Natural killer cell treated with Interleukin-12 subunit alpha and Interleukin-12 subunit beta and Interleukin-15 and Interleukin-18, amount 100 ng/mL, for 72 hours (primary cell): ENCODE measurements around the gene ANGEL1. TPM values are rescaled to one million over a fixed set of nuclear protein-coding genes. Genes with fewer than 3 reads are reported as not detected.
A peak's percentile ranks its signal among the peaks of the same experiment; 100 is the strongest.

Experiments used
- ATAC-seq, 2 donors: fragments of 150-1000 bp; cut with Tn5 transposase in 1 of 2; sonication (Bioruptor Pico), chemical (Tn5 transposase) in 1 of 2; 2 replicates each; pipeline ENCODE4 v1.10.0; 2021
- DNase-seq: peaks from one replicate; pipeline ENCODE4 v3.0.0; 2022; ENCODE audit warnings: low spot score
- H3K27ac Mint-ChIP-seq, 2 donors: 1 replicate in 1 of 2; 2 replicates in 1 of 2; pipeline ENCODE4 v1.8.0; 2022; ENCODE audit warnings: mixed read lengths in 2 of 2, mild to moderate bottlenecking in 1 of 2, moderate library complexity in 1 of 2
- H3K27me3 Mint-ChIP-seq, 2 donors: 1 replicate in 1 of 2; 2 replicates in 1 of 2; pipeline ENCODE4 v1.8.0; 2022; ENCODE audit warnings: mixed read lengths in 2 of 2
- H3K36me3 Mint-ChIP-seq: one replicate; pipeline ENCODE4 v1.8.0; 2022; ENCODE audit warnings: mixed read lengths
- H3K4me1 Mint-ChIP-seq, 2 donors: 1 replicate in 1 of 2; 2 replicates in 1 of 2; pipeline ENCODE4 v1.8.0; 2022; ENCODE audit warnings: low read depth in 2 of 2, mixed read lengths in 2 of 2, mild to moderate bottlenecking in 1 of 2
- H3K4me3 Mint-ChIP-seq: one replicate; pipeline ENCODE4 v1.8.0; 2022; ENCODE audit warnings: mixed read lengths
- H3K9me3 Mint-ChIP-seq: 2 replicates; pipeline ENCODE4 v1.8.0; 2022; ENCODE audit warnings: mixed read lengths
- total RNA-seq, 2 donors: library from RNA; stranded (reverse); gene quantifications; one replicate each; pipeline ENCODE4 v1.2.3, GENCODE V29; 2022

Gene ANGEL1
- total RNA-seq, 2 donors from 2014 or later, result 11.7 to 14.6 TPM

DNA sequence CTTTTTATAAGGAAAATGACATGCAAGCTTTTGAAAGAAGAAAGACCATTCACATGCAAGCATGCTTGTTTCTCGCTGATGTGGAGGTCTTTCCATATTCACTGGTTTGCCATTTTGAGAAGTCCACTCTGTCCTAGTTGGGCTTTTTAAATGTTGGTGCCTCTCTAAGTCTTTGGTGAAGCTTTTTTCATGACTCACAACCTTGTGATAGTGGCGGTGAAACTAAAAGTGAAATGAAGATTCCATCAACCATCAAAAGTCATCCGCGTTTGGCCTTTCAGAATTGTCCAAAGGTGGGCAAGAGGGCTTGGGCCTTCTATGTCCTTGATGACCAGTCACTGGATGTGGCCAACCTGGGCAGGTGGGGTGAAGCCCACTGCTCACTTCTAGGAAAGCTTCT, 17.9 kb upstream of the ANGEL1 start:
- no peaks in the 10 kb centered on the region for H3K9me3 Mint-ChIP-seq
- no peaks in the 10 kb centered on the region for H3K36me3 Mint-ChIP-seq
- no peak for ATAC-seq
- H3K27me3 Mint-ChIP-seq, result peaks cover 0 to 14% of the 10 kb centered on the region in 2 donors
- no peak overlapping the region for H3K4me3 Mint-ChIP-seq
- no peaks in the 10 kb centered on the region for H3K4me1 Mint-ChIP-seq
- no peak overlapping the region for H3K27ac Mint-ChIP-seq
- no peak for DNase-seq

DNA sequence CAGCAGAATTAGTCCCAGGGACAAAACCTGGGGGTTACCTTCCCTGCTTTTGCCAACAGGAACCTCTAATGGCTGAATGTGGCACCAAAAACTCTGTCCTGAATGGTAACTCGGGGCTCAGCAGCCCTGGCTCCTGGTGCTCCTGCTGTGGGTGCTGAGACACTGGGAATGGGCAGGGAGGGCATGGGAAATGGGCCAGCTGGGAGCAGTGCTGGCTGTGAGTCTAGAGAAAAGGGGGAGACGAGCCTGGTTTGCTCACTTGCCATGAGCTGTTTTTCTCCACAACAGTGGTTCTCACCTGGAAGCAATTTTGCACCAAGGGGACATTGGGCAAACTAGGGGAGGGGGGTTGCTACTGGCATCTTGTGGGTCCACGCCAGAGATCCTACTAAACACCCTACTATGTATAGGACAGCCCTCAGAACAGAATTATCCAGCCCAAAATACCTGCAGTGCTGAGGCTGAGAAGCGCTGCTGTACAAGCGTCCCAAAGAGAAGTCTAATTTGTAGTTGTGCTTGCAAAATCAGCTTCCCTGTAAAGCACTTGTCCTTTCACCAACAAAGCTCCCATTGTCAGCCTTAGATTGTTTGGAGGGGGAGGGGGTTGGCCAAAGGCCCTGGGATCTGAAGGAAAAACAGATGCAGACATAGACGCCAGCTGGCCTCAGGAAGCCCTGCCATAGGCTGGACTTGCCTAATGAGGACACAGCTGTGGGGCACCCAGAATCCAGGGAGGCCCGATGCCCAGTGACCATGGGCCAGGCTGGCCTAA, 17.2 kb upstream of the ANGEL1 start:
- no peak overlapping the region for H3K27ac Mint-ChIP-seq
- H3K4me3 Mint-ChIP-seq, result no peak overlapping the region
- no peaks in the 10 kb centered on the region for H3K9me3 Mint-ChIP-seq

DNA sequence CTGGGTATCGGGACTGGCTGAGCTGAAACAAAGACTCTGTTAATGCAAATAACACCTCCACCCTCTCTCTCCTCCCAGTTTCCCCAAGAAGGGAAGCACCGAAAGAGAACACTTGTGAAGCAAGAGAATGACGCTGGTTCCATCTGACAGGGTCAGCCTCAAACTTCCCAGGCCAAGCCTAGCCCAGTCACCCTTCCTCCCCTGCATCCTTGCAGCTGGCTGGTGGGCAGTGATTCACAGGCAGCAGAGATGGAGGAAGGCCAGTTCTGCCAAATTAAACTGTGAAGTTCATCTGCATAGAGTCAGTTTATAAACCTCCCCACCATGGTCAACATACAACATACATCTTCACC, 16.3 kb upstream of the ANGEL1 start:
- Mint-ChIP-seq H3K27me3 (peaks cover 10 to 20% of the 10 kb centered on the region in 2 donors), H3K4me1 (no peaks in the 10 kb centered on the region), H3K36me3 (no peaks in the 10 kb centered on the region), H3K9me3 (no peaks in the 10 kb centered on the region), H3K27ac (no peak overlapping the region), H3K4me3 (no peak overlapping the region)
- no peak for ATAC-seq
- DNase-seq, result no peak

More for the DNA sequence above, 17.2 kb upstream of the ANGEL1 start:
- DNase-seq, result no peak
- H3K4me1 Mint-ChIP-seq, result no peaks in the 10 kb centered on the region
- no peaks in the 10 kb centered on the region for H3K36me3 Mint-ChIP-seq
- peaks cover 6 to 18% of the 10 kb centered on the region in 2 donors for H3K27me3 Mint-ChIP-seq
- ATAC-seq, result no peak

DNA sequence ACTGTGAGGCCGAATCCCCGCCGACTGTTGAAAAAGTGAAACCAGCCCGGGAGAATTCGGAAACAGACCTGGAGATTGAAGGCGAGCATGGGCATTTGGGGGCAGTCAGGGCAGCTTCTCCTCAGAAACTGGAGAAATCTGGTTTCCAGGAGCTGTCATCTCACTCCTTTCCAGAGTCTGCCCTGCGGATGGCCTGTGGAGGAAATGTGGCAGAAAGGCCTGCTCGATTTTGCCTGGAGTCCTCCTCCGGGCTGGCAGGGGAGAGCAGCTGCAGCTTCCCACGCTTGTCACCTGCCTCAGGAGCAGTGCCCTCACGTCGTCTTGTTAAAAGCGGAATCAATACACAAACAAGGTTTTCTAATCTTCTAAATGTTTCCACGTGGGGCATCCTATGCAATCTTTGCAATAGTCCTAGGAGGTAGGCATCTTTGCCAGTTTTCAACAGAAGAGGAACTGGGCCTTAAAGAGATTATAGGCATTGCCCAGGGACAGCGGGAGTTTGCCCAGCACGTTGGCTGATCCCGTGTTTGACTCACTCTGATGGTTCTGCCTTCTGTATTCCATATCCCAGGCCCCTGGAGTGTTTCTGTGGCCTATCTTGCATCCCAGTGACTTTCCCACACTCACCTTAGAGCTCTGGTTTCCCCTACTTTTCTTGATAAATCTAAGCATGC, 15.8 kb upstream of the ANGEL1 start:
- Mint-ChIP-seq H3K4me3 (no peak overlapping the region), H3K27ac (no peak overlapping the region), H3K36me3 (no peaks in the 10 kb centered on the region), H3K27me3 (peaks cover 10 to 18% of the 10 kb centered on the region in 2 donors), H3K9me3 (no peaks in the 10 kb centered on the region), H3K4me1 (no peaks in the 10 kb centered on the region)
- DNase-seq (no peak), ATAC-seq (no peak)

DNA sequence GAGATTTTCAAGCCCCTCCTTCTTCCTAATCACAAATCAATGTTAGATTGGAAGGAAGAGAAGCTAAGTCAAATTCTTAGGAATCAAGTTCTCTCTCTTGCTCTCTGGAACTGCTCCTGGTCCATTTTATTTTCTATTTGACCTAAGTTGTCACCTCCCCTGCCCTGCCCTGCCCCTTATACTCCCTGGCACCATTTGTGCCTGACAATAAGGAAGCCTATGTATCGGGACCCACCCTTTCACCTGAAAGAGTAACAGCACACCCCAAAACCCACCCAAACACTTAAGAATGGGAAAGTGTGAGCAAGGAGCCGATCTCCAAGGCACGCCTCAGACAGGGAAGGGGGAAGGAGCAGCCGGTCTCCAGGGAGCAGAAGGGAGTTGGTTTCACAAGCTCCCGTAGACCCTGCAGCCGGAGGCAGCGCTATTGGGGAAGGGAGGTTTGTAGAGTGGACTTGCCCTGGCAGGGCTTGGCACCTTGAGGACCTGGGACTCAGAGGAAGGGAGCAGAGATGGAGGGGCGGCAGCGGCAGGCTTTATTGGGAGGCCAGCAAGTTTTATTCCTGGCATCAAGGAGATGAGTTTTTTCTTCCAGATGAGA, 15.1 kb upstream of the ANGEL1 start:
- Mint-ChIP-seq H3K4me1 (no peaks in the 10 kb centered on the region), H3K36me3 (no peaks in the 10 kb centered on the region), H3K9me3 (no peaks in the 10 kb centered on the region), H3K27me3 (peaks cover 16% of the 10 kb centered on the region in 2 donors), H3K4me3 (no peak overlapping the region), H3K27ac (no peak overlapping the region)
- ATAC-seq (no peak), DNase-seq (no peak)

DNA sequence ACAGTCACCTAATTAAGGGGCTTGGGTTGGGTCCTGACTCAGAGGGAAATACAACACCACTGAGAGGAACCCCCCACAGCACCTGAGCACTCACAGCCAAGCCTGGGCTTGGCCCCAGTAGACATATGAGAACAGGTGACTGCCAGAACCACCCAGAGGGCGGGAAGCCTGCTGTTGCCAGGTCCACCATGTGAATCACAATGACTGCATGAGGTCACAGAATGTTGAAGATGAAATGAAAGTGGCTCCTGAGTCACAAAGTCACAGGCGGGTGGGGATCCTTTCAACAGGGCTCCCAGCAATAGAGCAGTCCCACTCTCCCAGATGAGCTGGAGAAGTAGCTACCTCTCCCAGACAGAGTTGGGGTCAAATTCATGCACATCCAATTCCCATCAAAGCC, 13.4 kb upstream of the ANGEL1 start, which contains the start of gene LRRC74A:
TSS of gene LRRC74A (plus strand) at position 287 of the 400 bp plus-strand sequence. CDS start 290 bp downstream, outside the sequence.
- H3K27ac Mint-ChIP-seq, result no peak within 1 kb of the TSS
- H3K36me3 Mint-ChIP-seq, result no peaks in the 10 kb centered on the region
- ATAC-seq, result no peak
- no peak for DNase-seq
- H3K4me1 Mint-ChIP-seq, result no peaks in the 10 kb centered on the region
- no peak within 1 kb of the TSS for H3K4me3 Mint-ChIP-seq
- H3K9me3 Mint-ChIP-seq, result no peaks in the 10 kb centered on the region
- H3K27me3 Mint-ChIP-seq, result peaks cover 16 to 18% of the 10 kb centered on the region in 2 donors

DNA sequence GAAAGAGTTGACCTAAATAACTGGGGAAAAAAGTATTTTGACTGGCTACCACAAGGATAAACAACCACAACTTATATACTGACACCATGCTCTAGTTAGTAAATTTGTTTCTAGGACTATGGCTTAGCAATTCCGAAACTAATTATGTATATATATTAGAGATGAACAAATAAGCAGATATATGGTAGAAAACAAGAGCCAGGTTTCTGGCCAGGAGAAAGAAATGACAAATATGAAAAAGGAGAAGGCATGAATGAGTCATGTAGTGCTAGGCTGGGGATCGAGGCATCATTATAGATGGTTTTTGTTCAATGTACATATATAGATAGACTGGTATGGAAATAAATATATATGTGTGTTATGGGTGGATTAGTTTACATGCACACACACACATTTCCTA, 8.0 kb upstream of the ANGEL1 start:
- DNase-seq (no peak), ATAC-seq (no peak)
- Mint-ChIP-seq H3K36me3 (no peaks in the 10 kb centered on the region), H3K4me1 (no peaks in the 10 kb centered on the region), H3K27ac (no peak overlapping the region), H3K9me3 (no peaks in the 10 kb centered on the region), H3K27me3 (peaks cover 17 to 27% of the 10 kb centered on the region in 2 donors), H3K4me3 (no peak overlapping the region)

DNA sequence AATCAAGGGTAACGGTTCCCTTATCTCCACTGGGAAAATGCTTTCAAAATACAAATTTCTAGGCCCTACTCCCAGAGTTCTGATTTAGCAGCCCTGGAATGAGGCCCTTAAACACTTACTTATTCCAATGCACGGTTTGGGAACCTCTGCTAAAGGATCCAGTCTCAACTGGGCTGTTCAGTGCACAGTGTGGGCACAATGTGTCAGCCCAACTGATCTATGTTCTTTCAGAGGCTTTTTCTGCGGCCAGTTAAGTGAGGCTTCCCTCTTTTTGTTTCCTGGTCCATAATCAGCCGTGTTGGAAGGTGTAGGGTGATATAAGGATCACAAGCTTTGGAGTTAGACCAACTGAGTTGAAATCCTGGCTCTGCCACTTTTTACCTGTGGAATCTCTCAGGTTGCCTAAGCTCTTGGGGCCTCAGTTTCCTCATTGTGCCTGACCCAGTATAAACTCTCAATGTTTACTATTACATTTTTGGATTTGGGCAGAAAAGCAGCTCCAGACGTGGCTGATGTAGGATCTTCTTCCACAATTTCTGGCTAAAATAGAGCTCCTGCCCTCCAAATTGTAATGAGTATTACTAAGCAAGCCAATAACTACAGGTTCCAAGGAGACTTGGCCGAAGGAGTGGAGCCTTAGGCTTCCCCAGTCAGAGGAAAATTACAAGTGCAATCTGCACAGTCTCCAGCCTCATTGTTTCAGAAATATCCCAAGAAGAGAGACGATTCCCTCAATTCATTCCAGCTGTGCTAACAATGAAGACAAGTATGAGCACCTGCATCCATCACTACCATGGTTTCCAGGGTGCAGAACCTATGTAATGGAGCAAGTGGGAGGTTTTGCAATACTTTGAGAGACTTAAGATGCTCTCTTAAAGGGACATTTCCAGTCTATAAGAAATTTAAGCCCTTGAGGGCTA, 2.3 kb upstream of the ANGEL1 start:
- Mint-ChIP-seq H3K36me3 (no peaks in the 10 kb centered on the region), H3K9me3 (no peaks in the 10 kb centered on the region), H3K4me3 (no peak overlapping the region), H3K4me1 (peaks cover 16 to 17% of the 10 kb centered on the region in 2 donors), H3K27me3 (peaks cover 2% of the 10 kb centered on the region in 2 donors), H3K27ac (no peak overlapping the region)
- DNase-seq (no peak), ATAC-seq (no peak)

DNA sequence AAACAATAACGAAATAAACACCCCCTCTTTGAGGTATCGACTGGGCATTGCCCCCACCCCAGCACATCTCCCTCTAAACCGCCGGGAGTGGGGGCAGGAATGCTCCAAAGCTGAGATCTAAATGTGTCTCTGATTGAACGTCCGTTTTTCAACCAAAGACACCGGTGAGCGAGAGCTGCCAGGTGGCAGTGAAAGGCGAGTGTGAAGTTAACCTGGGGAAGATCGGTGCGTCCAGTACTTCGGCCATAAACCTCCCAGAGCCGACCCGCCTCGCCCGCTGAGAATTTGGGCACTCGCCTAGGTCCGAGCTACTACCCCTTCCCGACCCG, 625 bp downstream of the ANGEL1 start:
- ATAC-seq, result no peak
- H3K4me1 Mint-ChIP-seq, result peaks cover 16 to 17% of the 10 kb centered on the region in 2 donors
- H3K9me3 Mint-ChIP-seq, result no peaks in the 10 kb centered on the region
- H3K4me3 Mint-ChIP-seq, result peak overlapping the region; percentile 89
- peak overlapping the region; percentile 82 to 92 for H3K27ac Mint-ChIP-seq
- peaks cover 6% of the 10 kb centered on the region for H3K36me3 Mint-ChIP-seq
- no peak for DNase-seq
- H3K27me3 Mint-ChIP-seq, result no peaks in the 10 kb centered on the region

DNA sequence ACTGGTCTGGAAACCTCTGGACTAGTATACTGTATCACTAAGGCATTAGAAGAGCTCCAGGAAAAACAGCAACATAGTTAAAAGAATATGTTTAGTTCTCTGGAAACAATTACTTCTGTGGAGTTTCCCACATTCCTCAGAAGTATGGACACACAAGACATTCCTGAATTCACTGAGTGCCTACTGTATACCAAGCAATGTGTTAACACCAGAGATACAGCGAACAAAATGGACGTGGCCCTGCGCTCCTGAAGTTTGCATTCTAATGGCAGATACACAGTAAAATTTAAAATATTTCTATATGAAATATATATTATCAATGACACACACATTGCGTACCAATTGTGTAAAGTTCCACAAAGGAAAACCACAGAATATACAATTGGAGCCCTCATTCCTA, 1.1 kb downstream of the ANGEL1 start:
- Mint-ChIP-seq H3K4me3 (peak overlapping the region; percentile 89), H3K36me3 (peaks cover 8% of the 10 kb centered on the region), H3K27ac (peak overlapping the region; percentile 82 to 92), H3K27me3 (no peaks in the 10 kb centered on the region), H3K9me3 (no peaks in the 10 kb centered on the region), H3K4me1 (peaks cover 16 to 17% of the 10 kb centered on the region in 2 donors)
- DNase-seq (no peak), ATAC-seq (no peak)

DNA sequence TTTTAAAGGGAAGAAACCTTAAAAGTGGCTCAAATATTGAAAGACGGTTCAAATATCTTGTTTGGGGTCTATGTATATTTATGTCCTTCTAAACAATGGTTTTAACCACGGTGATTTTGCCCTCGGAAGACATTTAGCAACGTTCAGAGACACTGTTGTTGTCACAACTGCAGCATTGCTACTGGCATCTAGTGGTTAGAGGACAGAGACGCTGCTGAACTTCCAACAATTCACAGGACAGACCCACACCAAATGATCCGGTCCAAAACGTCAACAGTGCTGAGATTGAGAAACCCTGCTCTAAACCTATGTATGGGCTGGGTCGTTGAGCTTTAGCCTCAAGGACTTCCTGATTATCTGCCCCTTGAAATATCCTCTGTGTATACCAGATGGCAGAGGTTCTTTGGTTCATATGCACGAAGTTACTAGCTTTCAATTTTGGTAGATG, 1.7 kb downstream of the ANGEL1 start:
- H3K9me3 Mint-ChIP-seq, result no peaks in the 10 kb centered on the region
- ATAC-seq, result peak in 1 of 2 donors; percentile 6

DNA sequence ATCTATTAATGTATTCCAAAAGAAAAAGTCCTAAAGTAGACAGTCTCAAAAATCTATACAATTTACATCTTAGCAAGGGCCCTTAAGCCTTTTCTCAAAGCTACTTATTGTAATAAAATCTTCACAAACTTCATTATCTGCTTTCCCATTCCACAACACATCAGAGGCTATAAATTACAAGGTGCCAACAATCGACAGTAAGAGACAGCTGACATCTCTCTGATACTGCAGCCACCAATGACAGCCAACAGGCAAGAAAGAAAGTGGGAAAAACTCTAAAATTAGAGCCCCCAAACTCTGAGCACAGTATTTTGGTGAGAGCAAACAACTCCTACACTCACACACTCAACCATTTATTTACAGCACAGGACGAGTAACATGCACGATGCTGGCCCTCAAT, 2.2 kb downstream of the ANGEL1 start:
- Mint-ChIP-seq H3K9me3 (no peaks in the 10 kb centered on the region), H3K27ac (peak overlapping the region; percentile 82 to 92), H3K4me1 (peaks cover 16 to 17% of the 10 kb centered on the region in 2 donors), H3K36me3 (peaks cover 8% of the 10 kb centered on the region), H3K27me3 (no peaks in the 10 kb centered on the region), H3K4me3 (peak overlapping the region; percentile 89)
- DNase-seq (no peak), ATAC-seq (no peak)

More for the DNA sequence above, 1.7 kb downstream of the ANGEL1 start:
- H3K36me3 Mint-ChIP-seq, result peaks cover 8% of the 10 kb centered on the region
- peak overlapping the region; percentile 82 to 92 for H3K27ac Mint-ChIP-seq
- no peaks in the 10 kb centered on the region for H3K27me3 Mint-ChIP-seq
- peak overlapping the region; percentile 89 for H3K4me3 Mint-ChIP-seq
- DNase-seq, result no peak
- H3K4me1 Mint-ChIP-seq, result peaks cover 16 to 17% of the 10 kb centered on the region in 2 donors

DNA sequence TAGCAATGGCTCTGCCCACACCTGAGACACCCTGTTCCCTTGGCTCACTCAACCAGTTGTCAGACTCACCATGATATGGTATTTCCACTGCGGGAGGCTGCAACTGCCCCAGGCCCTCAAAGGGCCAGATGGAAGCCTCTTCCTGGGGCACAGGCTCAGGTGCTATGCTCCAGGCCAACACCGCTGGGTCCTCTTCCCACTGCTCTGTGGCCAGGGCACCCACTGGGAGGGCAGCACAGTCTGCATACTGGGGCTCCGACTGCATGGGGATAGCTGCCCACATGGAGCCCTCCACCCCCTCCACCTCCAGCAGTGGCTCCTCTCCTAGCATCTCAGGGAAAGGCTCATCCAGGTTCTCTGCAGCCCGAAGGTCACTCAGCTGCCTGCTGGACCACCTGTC, 3.7 kb downstream of the ANGEL1 start:
- no peak for DNase-seq
- Mint-ChIP-seq H3K27me3 (no peaks in the 10 kb centered on the region), H3K4me3 (no peak overlapping the region), H3K4me1 (peaks cover 16 to 17% of the 10 kb centered on the region in 2 donors), H3K27ac (no peak overlapping the region), H3K36me3 (peaks cover 8% of the 10 kb centered on the region), H3K9me3 (no peaks in the 10 kb centered on the region)
- ATAC-seq, result no peak
